ENCODE data around the gene SOCS1.

GRCh38 chr16:11234884-11235702, 20.9 kb downstream of the SOCS1 start:
- TF ChIP-seq POLR2A (IDR thresholded peaks at IDR 0.05; ENCODE audit: low read depth, low read length): no peak
- TF ChIP-seq TAF1 (IDR thresholded peaks at IDR 0.05; ENCODE audit: borderline replicate concordance, low read depth, low read length): no peak
- TF ChIP-seq POLR2AphosphoS5 (IDR thresholded peaks at IDR 0.05; ENCODE audit: low read depth, low read length): no peak

Data from GM12892 (cell line).